Left renal pelvis (tissue), 4 donors: Measurements from ENCODE around the gene STIP1. TPM values are rescaled to one million over a fixed set of nuclear protein-coding genes. Genes with fewer than 3 reads are reported as not detected.

Source experiments
- DNase-seq, 4 donors: peaks; one replicate each; pipeline ENCODE4 v3.0.0-alpha.2; 2013; ENCODE audit warnings: low read depth in 4 of 4, low spot score in 3 of 4
- polyA plus RNA-seq, 4 donors: library from polyadenylated mRNA; unstranded; fragments of 120-200 nt; gene quantifications; one replicate each; pipeline ENCODE4 v1.2.1, GENCODE V29; 2013; ENCODE audit not compliant: insufficient read length in 4 of 4

Gene STIP1
- polyA plus RNA-seq = 100 to 1,000 TPM; 125 to 232 (median 205) TPM

DNA sequence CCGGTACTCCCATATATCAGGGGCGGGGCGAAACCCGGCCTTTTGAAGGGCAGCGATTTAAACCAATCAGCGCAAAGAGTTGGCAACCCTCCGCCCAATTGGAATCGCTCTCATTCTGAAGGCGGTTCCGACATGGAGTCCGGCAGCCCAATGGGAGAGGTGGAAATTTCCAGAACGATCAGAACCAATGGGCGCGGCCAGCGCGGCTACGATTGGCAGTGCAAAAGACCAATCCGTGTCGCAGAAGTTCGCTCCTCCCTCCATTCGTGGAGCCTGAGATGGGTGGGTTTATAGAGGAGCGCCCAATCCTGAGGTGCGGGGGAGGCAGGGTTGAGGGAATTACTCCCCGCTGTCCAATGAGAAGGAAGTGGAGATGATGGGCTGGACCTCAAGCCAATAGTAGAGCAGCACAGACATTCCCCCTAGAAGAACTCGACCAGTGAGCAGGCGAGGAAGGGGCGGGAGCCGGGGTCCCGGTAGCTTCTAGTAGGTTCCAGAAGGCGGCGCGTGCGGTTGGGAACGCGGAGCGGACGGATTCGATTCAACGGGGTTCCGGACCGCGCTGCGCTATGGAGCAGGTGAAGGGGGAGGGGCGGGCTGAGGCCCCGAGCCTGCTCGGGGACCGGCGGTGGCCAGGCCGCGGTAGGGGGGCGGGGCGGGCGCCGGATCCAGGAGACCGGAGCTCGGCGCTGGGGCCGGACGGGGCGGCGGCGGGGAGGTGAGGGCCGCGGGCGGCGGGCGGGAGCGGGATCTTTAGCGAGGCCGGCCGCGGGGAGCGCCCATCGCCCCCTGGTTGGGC, at the start of gene STIP1:
Gene STIP1, plus strand, starts transcription at position 479 of the 799 bp plus-strand sequence. Its CDS starts 91 bp downstream, at position 570.
- peak; percentile 99 to 100 (median 100) for DNase-seq

DNA sequence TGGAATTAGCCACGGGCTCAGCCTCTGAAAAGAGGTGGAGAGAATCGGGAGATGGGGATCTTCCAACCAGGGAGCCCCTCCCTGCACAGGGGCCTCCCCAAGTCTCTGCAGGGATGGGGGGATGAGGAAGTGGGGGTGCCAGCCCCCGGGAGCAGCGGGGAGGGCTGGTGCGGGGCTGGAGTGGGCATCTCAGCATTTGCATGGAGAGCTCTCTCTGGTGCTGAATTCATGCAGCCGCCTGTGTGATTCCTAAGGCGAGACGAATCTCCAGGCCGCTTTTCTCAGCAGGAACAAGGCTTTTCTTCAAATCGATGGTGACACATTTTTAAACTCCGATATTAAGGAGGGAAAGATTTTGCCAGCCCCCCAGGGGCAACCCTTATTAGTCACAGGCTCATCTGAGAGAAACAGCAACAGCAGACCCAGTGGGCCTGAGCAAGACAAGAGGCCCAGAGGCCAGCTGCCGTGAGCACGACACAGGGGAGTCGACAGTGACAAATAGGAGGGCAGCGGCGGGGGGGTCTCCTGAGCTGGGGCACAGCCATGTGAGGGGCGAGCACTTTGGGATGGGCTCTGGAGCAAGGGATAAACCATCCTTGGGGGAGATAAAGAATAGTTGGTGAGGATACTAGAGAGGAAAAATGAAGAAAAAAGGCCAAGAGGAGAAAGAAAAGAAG, 49.1 kb upstream of the STIP1 start:
- DNase-seq = no peak

DNA sequence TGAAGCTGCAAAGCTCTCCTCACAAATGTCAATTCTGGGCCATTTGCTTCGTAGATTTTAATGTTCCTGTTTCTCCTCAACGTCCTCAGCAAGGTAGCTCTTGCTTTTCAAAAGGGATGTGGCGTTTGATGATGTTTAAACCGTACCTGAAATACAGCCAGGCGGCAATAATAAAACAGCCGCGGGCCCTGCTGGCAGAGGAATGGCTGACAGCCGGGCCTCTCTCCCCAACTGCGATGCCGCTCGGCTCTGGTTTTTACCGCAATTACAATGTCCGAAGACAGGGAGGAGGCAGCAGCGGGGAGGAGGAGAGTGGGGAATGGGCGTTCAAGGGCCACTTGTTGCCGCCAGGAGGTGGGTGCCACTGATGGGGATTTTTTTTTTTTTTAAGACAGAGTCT, 47.6 kb upstream of the STIP1 start:
- DNase-seq = no peak

DNA sequence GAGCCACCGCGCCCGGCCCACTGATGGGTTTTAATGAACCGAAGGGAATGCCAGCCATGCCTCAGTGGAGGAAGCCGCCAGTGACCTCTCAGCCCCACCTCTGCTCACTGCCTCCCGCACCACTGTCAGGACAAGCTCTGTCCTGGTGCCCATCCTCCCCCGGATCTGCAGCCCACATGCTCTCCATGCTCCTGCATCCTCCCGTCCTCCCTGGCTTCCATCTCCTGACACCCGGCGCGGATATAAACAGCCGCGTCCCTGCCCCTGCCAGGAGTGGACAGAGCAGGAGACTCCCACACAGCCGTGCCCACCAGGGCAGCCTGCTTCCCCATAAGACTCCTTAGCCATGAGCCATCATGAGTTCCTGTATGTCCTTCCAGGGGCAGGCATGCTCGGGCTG, 46.9 kb upstream of the STIP1 start:
- no peak for DNase-seq

DNA sequence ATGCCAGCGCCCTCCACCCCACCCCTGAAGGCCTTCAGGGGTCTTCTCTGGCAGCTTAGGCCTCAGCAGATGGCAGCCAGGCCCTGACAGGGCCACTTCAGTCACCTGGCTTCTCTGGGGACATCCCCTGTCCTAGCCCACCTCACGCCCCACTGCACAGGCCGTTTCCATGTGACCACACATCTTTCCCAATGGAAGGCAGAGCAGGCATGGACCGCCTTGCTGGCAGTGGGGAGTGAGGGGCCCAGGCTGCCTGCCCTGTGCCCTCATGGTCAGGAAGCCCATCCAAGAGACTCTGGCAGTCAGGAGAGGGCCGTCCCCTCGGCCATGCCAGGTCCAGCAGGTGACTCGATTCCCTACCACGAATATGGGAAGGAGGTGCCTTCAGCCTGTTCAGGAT, 45.9 kb upstream of the STIP1 start:
- DNase-seq = no peak

DNA sequence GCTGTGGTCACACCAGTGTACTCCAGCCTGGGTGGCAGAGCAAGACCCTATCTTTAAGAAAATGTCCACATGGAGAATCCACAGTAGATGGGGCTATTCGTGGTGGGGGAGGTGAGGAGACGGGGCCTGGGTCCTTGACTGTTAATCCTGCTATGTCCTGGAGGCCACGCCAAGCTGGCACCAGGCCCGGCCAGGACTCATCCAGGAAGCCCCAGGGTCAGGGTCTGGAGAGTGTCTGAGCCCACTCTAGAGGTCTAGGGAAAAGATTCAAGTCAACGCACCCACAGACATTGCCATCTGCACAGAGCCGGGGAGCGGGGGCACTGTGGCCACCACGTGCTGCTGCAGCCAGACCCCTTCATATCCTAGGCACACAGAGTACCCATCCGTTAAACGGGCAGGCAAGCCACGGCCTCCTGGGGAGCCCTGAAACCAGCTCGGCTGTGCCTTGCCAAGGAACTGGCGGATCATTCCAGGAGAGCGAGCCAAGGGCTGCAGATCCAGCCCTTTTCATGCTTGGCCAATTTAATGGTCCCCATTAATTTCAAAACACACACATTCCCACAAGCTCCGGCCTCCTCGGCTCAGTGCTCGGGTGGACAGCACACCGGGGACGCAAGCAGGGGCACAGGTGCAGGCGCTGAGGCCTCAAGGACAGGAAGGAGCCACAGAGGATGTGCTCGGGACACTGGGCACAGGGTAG, 44.7 kb upstream of the STIP1 start:
- no peak for DNase-seq

DNA sequence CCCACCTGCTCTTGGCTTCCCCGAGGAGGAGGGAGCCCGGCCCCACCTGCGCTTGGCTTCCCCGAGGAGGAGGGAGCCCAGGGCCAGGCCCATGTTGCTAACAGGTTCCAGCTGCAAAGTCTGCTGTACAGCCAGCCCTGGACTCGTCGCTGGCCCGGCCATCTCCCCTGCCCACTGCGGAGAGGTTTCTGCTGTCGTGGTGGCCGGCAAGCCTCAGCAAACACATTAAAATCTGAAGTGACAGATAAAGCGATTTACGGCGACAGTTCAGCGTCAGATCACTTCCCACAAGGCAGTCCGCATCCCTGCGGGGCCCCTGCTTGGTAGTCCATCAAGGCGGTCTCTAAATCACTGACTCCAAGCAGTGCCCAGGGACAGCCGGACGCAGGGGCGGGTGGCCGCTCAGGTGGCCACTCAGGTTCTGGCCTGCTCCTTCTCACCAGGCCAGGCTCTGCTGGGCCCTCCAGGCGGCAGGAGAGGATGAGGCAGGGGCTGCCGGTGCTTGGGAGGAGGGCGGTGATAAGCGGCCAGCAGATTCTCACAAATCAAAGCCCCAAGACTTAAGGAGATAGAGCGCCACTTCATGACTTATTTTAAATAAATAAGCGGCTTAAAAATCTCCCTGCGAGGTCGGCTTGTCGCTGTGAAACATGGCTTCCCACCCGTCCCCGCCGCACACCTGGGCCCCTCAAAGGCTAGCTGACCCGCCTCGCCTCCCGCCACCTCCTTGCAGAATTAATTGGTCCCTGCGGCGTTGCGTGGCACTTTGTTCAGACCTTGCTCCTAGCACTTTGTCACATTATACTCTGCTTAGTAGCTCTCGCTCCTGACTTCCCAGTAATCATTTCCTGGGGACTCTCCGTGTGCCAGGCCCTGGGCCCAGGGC, 41.1 kb upstream of the STIP1 start:
- no peak for DNase-seq

DNA sequence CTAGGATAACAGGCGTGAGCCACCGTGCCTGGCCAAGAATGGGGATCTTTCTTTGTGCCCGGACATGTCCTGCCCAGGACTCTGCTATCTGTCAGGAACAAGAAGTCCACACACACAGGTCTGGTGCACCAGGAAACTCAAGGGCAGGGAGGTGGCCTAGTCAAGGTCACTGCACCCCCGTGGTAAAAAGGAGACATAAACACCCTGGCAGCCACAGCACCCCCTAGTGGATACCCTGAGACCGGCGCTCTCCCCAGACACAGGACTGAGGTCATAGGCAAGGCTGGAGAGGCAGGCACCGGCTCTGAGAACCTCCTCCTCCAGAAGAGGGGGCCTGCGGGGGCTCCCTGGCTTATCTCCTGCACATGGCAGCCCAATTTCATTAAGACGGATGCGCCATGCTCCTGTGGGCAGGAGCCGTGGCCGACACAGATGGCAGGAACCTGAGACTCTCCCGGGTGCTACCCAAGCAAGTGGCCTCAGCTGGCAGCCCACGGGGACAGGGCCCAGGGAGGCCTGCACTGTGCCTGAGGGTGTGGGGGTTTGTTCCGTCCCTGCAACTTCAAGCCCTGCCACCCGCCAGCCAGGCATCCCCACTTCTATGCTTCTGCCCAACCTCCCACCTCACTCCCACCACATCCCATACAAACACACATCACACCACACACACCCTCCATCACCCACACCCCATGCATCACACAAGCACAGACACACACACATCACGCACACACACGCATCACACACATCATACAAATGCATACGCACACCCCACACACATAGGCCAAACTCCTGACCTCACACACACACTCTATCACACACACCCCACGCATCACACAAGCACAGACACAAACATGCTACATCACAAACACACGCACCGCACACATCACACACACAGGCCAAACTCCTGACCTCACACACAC, 39.7 kb upstream of the STIP1 start:
- DNase-seq = no peak

DNA sequence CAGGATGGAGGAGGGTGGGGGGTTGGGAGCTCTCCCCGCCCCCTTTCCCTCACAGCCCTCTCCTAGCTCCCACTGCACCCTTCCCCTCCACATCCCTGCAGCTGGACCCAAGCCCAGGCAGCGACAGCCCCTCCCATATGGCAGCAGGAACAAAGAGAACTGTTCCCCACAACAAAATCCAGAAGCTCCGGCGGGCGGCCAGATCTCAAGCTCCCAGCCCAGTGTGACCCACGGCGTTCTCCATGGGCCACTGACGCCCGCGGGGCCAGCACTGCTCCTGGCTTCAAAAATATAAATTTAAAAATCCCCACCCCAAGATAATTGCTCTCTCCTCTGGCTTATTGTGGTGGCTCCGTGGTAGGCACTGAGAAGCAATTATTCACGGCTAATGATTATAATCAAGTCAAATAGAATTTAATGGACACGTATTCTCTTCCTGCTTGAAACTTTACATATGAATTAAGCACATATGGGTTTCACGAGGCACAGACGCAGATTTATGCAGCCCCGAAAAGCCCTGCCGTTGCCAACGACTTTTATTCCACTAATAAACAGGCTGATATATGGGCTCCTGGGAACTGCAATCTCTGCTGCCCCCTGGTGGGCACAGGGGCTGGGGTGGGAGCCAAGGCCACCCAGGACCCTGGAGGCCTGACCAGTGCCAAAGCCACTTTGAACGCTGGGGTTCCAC, 37.6 kb upstream of the STIP1 start:
- DNase-seq = peak in 2 of 4 donors; percentile 70 to 72

DNA sequence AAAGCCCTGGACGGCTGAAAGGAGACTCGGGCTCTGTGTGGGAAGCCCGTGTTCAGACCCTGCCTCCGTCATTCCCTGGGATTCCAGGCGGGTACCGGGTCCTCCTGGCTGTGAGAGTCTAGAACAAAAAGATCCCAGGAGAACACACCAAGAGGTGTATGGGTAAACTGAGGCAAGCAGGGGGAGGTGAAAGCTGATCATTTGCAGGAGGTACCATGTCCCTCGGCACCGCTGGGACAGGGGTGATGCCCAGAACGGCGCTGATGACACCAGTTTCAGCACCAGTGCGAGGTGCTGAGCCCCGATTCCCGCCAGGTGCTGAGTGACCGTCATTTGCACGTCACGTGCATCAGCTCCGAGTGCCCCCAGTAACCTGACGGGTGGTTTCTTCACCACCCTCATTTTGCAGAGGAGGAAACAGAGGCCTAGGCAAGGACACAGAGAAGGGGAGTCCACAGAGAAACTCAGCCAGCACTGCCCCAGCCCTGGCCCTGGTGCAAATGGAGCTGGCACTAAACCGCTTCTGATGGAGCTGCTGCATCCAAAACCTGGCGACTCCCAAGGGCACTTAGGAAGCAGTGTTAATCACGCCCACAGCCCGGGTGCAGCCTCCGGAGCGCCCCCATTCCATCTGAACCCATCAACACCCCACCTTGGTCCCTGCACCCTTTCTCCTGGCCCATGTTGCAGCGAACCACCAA, 36.9 kb upstream of the STIP1 start:
- no peak for DNase-seq

DNA sequence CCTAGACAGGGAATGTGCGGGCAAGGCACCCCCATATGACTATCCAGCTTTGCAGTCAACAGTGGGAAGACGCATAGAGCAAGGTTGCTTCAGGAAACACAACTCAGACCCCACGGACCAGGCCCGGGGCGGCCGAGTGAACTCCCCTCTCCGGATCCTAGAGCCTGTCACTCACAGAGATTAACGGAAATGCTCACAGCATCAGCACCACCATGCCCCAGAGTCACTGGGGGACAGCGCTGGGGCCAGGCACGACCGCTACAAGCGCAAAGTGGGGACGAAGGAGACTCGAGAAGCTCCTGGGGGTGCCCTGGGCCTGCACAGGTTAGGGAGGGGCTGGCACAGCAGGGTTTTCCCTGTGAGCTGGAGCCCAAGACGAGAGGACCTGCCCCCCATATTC, 35.9 kb upstream of the STIP1 start:
- no peak for DNase-seq

DNA sequence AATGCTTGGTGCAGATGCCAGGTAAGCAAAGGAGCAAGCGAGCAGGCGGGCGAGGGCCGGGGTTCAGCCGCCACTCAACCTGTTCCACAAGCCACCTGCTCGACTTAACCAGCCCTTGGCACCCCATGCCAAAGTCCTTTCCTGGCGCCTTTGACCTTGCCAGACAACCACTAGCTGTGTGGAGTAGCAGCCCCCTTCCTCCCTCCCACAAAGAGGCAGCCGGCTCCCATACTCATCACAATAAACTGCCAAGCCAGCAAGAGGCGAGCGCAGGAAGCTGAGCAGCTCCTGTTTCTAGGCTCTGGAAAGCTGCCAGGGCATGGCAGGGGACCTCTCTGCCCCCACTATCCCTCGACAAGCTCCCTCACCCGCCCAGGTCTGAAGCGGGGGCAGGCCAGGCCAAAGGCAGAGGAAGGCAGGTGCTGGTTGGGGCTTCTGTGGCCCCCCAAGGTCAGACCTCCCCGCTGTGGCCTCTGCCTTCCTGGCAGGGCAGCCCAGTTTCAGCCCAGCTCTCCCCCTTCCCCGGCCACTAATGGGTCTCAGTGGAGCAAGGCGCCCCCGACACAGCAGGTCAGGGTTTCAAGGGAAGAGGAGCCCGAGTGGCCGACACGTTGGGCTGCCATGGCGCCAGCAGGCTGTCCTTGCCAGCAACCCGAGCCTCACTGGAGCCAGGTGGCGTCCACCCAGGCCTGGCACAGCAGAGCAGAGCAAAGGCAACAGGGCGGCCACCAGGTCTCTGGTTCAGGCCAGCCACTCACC, 35.3 kb upstream of the STIP1 start:
- no peak for DNase-seq

DNA sequence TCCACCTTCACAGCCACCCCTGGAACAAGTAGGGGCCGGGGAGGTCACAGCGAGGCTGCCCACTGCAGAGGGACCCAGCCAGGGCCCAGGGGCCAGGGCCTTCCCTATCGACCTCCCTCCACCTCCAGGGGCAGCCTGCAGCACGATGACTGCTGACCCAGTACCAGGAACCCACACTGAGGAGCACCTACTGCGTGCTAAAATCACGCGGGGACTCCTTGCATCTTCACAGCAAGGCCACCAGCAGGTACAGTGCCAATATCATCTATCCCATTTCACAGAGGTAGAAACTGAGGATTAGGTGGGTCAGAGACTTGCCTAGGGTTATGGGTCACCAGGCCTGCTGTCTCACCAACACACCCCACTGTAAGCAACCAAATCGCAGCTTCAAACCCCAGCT, 34.6 kb upstream of the STIP1 start:
- no peak for DNase-seq

DNA sequence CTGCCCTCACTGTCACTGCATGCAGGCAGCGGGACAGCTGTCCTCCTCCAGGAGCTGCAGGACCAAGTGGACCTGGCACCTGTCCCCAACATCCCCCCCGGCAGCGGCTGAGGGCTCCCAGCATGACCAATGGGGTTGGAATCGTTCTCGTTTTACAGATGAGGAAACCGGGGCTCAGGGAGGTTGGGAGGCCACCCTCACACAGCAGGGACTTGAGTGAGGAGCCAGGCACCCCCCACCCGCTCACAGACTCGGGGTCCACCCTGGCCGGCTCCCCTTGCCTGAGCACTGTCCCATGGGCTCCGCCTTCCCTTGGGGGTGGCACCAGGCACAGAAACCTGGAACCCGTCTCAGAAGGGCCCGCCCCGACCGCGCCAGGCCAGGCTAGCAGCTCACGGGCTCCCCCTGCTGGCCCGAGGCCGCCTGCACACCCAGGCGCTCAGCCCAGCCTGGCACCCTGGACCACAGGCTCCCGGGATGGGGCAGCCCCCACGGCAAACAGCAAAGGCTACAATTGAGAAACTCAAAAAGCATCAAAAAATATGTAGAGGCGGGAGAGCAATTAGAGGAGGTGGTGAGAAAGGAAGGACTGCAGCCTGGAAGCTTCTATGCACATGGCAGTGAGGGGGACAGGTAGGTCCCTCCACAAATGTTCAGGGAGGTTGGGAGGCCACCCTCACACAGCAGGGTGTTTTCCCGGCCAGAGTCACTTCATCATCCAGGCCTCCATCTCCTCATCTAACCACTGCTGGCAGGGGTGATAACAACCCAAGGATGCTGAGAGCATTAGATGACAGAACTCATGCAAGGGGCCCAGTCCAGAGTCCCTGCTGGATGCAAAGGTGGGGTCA, 32.9 kb upstream of the STIP1 start:
- DNase-seq = no peak

DNA sequence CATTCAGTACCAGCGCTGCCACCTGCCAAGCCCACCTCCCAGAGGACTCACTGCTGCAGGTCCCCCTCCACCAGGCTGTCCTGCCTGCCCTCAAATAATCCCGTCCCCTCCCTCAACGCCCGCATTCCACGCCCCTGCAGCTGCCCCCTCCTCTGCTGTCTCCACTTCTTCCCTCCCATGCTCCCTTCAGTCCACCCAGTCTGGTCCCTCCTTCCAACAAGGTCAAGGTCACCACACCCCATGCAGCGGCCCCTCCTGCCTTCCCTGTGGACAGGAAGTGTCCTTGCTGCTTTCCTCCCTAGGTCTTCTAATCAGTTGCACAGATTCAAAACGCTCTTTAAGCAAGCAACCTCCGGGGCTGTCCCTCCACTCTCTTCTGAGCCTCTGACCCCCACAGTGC, 32.2 kb upstream of the STIP1 start:
- no peak for DNase-seq

DNA sequence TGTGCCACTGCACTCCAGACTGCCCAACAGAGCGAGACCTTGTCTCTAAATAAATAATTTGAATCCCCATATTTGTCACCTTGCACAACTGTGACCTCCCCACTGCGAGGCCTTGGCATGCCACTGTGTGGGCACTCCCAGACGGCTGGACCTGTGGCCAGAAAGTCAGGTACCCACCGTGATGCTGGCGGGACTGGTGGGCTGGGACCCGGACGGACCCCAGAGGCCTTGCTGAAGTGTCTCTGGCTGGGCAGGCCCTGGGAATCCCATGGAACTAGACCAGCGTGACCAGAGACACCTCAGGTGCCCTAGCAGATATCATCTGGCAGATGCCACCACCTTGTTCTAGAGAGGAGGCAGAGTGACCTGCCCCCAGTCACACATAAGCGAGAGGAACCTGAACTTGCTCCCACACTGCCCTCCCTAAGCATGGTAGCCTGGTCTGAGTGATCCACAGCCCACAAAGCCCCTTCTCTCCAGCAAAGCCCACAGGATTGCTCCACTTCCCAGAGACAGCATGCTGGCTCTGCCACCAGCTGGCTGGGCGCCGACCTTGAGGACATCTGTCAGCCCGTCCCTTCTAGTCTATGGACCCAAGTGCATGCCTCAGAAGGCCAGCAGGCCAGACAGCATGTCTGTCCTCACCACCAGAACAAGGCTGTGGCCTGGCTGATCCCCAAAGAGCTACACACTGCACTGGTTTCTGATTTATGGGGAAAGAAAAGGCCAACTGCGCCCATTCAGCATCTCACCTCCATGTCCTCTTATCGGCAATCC, 29.5 kb upstream of the STIP1 start:
- DNase-seq = no peak
